HG03432 (cell line): Measurements from ENCODE around the gene CDK8.

Experiments
- ATAC-seq: cut with Tn5 transposase; IDR thresholded peaks from one replicate; pipeline ENCODE4 v1.9.1; 2021; ENCODE audit warnings: mild to moderate bottlenecking, moderate library complexity; ENCODE audit not compliant: unreplicated experiment

The CDK8 gene

GRCh38 chr13:26435646-26436045 lies 181.7 kb downstream of the CDK8 start:
- ATAC-seq, result no peak

DNA sequence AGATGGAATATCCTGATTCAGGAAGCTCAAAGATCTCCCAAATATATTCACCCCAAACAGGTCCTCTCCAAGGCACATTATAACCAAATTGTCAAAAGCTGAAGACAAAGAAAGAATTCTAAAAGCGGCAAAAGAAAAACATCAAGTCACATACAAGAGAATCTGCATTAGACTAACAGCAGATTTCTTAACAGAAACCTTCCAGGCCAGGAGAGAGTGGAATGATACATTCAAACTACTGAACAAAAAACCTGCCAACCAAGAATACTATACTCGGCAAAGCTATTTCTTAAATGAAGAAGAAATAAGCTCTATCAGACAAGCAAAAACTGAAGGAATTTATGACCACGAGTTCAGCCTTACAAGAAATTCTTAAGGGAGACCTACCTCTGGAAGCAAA lies 183.0 kb downstream of the CDK8 start:
- no peak for ATAC-seq

GRCh38 chr13:26440111-26440510 lies 186.2 kb downstream of the CDK8 start:
- ATAC-seq, result no peak

DNA sequence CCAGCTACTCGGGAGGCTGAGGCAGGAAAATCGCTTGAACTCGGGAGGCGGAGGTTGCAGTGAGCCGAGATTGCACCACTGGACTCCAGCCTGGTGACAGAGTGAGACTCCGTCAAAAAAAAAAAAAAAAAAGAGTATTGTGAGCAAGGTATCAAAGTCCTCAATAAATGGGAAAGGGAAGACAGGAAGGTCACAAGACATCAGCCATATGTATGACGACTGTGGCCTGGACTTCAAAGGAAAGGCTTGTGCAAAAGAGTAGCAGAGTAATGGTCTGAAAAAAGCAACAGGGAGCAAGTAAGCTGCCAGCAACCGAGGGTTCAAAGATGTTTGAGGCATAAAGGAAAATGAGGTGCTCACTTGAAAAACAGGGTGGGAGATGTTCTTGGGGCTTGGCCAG lies 187.5 kb downstream of the CDK8 start:
- ATAC-seq, result no peak

- no peak for ATAC-seq
Measured at GRCh38 chr13:26442541-26442940, 188.6 kb downstream of the CDK8 start.

GRCh38 chr13:26445092-26445491 lies 191.2 kb downstream of the CDK8 start:
- no peak for ATAC-seq

DNA sequence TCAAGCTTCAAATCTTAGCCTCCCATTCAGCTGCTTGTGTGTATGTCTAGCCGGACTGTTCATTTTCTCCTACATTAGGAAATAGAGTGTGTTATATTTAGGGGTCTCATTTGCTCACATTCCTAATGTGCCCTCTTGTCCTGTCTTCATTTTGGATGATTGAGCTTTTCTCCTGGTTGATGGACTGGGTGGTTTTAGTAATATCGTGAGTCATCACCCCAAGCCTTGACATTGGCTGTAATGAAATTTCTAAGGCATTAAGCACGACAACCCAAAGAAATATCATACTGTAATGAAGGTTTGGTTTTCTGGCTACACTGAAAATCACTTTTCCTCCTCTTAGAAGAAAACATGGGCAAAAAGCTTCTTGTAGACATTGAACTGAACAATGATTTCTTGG lies 192.8 kb downstream of the CDK8 start:
- no peak for ATAC-seq

DNA sequence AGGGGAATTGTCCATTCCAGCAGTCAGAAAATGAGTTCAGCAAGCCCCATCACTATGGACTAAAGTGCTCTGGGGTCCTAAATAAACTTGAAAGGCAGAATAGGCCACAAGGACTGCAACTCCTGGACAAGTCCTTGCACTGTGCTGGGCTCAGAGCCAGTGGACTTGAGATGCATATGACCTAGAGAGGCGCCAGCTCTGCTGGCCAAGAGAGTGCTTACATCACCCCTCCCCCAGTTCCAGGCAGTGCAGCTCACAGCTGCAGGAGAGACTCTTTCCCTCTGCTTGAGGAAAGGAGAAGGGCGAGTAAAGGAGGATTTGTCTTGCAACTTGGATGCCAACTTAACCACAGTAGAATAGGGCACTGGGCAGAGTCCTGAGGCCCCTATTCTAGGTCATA lies 194.1 kb downstream of the CDK8 start:
- no peak for ATAC-seq

- ATAC-seq, result no peak
Measured at GRCh38 chr13:26449063-26449848, 195.3 kb downstream of the CDK8 start.
